GM23338 (cell line): ENCODE results near the gene APLN.

ENCODE experiments used
- CREB1 ChIP-seq: fragments of 250-450 bp; sonication (Bioruptor Pico); IDR thresholded peaks from 2 replicates; pipeline ENCODE4 v1.5.0; 2020; ENCODE audit warnings: low read depth, mild to moderate bottlenecking, moderate library complexity
- EZH2 ChIP-seq: fragments of 200-600 bp; sonication (generic); IDR thresholded peaks from one replicate; pipeline ENCODE4 v1.8.0; 2017; ENCODE audit warnings: antibody characterized with exemption, mild to moderate bottlenecking, low read depth; ENCODE audit not compliant: unreplicated experiment
- EZH2phosphoT487 ChIP-seq: fragments of 200-600 bp; sonication (generic); IDR thresholded peaks from one replicate; pipeline ENCODE4 v1.8.1; 2018; ENCODE audit warnings: antibody characterized with exemption; ENCODE audit not compliant: unreplicated experiment
- JUNB ChIP-seq: IDR thresholded peaks from one replicate; pipeline ENCODE4 v1.6.1; 2016; ENCODE audit warnings: antibody characterized with exemption; ENCODE audit not compliant: unreplicated experiment
- POLR2AphosphoS5 ChIP-seq: IDR thresholded peaks from 2 replicates; pipeline ENCODE4 v1.6.1; 2016; ENCODE audit warnings: antibody characterized with exemption, low read depth
- ZNF114 ChIP-seq: fragments of 250-450 bp; sonication (Bioruptor Pico); IDR thresholded peaks from 2 replicates; pipeline ENCODE4 v1.5.0; 2020; ENCODE audit warnings: mild to moderate bottlenecking, moderate library complexity
- TF ChIP-seq, protein P1 (sequence below), 2 experiments: fragments of 200-600 bp in 1 of 2; sonication (generic) in 1 of 2; conservative IDR thresholded peaks; 2 replicates each; pipeline versions ENCODE4 v1.5.1 to v1.6.1; 2016 to 2017; ENCODE audit warnings: antibody characterized with exemption in 2 of 2, low read depth in 2 of 2, mild to moderate bottlenecking in 2 of 2, moderate library complexity in 1 of 2
- TF ChIP-seq, protein P2 (sequence below): IDR thresholded peaks from one replicate; pipeline ENCODE4 v1.6.1; 2018; ENCODE audit warnings: antibody characterized with exemption; ENCODE audit not compliant: unreplicated experiment

DNA sequence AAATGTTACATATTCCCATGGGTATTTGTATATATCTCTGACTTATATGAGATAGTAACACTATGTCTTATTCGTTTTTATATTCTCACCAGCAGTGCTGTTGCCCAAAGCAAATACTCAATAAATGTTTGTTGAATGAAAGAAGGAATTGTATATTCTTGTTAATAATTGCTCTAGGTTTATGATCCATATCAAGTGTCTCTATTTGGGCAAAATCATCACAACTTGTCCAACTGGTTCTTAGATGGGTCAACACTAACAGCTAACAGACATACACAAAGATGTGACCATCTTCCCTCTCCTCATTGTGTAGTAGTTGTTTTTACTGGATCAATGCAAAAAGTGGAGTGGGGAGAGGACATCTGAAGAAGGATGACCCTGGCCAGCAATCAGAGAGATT lies 6.6 kb upstream of the APLN start:
- TF ChIP-seq EZH2 (no peak), POLR2AphosphoS5 (no peak), EZH2phosphoT487 (no peak), JUNB (no peak), CREB1 (CRISPR knock-in tag) (no peak), ZNF114 (CRISPR knock-in tag) (no peak)
- TF ChIP-seq, protein P1, sequence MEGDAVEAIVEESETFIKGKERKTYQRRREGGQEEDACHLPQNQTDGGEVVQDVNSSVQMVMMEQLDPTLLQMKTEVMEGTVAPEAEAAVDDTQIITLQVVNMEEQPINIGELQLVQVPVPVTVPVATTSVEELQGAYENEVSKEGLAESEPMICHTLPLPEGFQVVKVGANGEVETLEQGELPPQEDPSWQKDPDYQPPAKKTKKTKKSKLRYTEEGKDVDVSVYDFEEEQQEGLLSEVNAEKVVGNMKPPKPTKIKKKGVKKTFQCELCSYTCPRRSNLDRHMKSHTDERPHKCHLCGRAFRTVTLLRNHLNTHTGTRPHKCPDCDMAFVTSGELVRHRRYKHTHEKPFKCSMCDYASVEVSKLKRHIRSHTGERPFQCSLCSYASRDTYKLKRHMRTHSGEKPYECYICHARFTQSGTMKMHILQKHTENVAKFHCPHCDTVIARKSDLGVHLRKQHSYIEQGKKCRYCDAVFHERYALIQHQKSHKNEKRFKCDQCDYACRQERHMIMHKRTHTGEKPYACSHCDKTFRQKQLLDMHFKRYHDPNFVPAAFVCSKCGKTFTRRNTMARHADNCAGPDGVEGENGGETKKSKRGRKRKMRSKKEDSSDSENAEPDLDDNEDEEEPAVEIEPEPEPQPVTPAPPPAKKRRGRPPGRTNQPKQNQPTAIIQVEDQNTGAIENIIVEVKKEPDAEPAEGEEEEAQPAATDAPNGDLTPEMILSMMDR (conservative IDR thresholded peaks at IDR 0.05; ENCODE audit: low read depth in 2 of 2), result no peak
- TF ChIP-seq, protein P2, sequence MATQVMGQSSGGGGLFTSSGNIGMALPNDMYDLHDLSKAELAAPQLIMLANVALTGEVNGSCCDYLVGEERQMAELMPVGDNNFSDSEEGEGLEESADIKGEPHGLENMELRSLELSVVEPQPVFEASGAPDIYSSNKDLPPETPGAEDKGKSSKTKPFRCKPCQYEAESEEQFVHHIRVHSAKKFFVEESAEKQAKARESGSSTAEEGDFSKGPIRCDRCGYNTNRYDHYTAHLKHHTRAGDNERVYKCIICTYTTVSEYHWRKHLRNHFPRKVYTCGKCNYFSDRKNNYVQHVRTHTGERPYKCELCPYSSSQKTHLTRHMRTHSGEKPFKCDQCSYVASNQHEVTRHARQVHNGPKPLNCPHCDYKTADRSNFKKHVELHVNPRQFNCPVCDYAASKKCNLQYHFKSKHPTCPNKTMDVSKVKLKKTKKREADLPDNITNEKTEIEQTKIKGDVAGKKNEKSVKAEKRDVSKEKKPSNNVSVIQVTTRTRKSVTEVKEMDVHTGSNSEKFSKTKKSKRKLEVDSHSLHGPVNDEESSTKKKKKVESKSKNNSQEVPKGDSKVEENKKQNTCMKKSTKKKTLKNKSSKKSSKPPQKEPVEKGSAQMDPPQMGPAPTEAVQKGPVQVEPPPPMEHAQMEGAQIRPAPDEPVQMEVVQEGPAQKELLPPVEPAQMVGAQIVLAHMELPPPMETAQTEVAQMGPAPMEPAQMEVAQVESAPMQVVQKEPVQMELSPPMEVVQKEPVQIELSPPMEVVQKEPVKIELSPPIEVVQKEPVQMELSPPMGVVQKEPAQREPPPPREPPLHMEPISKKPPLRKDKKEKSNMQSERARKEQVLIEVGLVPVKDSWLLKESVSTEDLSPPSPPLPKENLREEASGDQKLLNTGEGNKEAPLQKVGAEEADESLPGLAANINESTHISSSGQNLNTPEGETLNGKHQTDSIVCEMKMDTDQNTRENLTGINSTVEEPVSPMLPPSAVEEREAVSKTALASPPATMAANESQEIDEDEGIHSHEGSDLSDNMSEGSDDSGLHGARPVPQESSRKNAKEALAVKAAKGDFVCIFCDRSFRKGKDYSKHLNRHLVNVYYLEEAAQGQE, result no peak
